Measurements from ENCODE around the gene CHD6. TPM values are rescaled to one million over a fixed set of nuclear protein-coding genes. Genes with fewer than 3 reads are reported as not detected.

The CHD6 gene
- total RNA-seq, 4 donors from 2014 or later, result 21.5 to 97.6 (median 53.7) TPM

GRCh38 chr20:41366546-41367392 lies 251.4 kb downstream of the CHD6 start, which contains the start of gene EMILIN3:
Gene EMILIN3, minus strand, starts transcription at chr20:41366818. Its CDS starts 184 bp downstream, at chr20:41366634.
- peaks cover 0 to 5% of the 10 kb centered on the region in 2 donors for H3K4me1 ChIP-seq
- H3K9me3 ChIP-seq, result no peaks in the 10 kb centered on the region
- H3K36me3 ChIP-seq, result no peaks in the 10 kb centered on the region
- no peak for DNase-seq
- H3K27ac ChIP-seq, result no peak within 1 kb of the TSS
- H3K27me3 ChIP-seq, result no peaks in the 10 kb centered on the region
- H3K4me3 ChIP-seq, result peak within 1 kb of the TSS in 1 of 2 donors; percentile 38
- TF ChIP-seq CTCF (IDR thresholded peaks at IDR 0.05), result no peak
- TF ChIP-seq POLR2A (IDR thresholded peaks at IDR 0.05), result no peak
- intact Hi-C loops (cut with DNase I; ENCODE audit: low total_unique reads), result no loop called here

DNA sequence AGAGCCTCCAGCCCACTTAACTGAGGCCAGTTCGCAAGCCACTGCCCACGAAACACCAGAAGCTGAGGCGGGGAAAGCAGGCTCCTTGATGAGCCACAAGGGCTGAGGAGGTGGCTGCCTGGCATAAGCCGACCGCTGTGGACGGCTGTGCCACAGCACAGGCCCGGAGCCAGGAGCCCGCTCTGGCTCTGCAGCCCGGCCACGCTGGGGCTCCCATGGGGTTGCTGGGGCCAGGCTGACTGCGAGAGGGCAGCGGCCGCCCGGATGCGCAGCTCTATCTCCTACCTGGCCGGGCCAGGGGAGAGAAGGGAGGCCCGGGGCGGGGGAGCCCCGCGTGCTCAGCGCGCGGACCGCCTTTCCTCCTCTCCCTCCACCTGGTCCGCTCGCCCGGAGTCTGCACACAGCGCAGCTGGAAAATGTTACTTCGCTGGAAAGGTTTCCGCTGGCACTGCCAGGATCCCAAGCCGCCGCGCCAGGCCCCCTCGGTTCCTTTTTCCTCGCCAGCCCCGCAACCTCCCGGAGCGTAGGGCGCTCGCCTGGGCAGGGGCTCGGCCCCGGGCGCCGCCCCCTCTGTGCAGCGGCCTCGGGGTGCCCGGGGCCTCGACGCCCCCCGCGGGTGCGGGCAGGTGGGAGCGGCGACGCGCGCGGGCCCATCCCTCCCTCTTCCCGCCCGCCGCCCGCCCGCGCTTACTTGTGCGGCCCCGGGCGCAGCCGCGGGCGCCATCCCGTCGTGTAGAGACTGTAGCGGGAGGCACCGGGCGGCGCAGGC lies 252.2 kb downstream of the CHD6 start:
- no peaks in the 10 kb centered on the region for H3K9me3 ChIP-seq
- TF ChIP-seq CTCF (IDR thresholded peaks at IDR 0.05) (no peak), POLR2A (IDR thresholded peaks at IDR 0.05) (no peak)
- H3K4me1 ChIP-seq, result peaks cover 0 to 5% of the 10 kb centered on the region in 2 donors
- DNase-seq, result no peak
- peak overlapping the region in 1 of 2 donors; percentile 38 for H3K4me3 ChIP-seq
- no peaks in the 10 kb centered on the region for H3K27me3 ChIP-seq
- H3K36me3 ChIP-seq, result no peaks in the 10 kb centered on the region
- H3K27ac ChIP-seq, result no peak overlapping the region
- intact Hi-C loops (cut with DNase I; ENCODE audit: low total_unique reads), result no loop called here

DNA sequence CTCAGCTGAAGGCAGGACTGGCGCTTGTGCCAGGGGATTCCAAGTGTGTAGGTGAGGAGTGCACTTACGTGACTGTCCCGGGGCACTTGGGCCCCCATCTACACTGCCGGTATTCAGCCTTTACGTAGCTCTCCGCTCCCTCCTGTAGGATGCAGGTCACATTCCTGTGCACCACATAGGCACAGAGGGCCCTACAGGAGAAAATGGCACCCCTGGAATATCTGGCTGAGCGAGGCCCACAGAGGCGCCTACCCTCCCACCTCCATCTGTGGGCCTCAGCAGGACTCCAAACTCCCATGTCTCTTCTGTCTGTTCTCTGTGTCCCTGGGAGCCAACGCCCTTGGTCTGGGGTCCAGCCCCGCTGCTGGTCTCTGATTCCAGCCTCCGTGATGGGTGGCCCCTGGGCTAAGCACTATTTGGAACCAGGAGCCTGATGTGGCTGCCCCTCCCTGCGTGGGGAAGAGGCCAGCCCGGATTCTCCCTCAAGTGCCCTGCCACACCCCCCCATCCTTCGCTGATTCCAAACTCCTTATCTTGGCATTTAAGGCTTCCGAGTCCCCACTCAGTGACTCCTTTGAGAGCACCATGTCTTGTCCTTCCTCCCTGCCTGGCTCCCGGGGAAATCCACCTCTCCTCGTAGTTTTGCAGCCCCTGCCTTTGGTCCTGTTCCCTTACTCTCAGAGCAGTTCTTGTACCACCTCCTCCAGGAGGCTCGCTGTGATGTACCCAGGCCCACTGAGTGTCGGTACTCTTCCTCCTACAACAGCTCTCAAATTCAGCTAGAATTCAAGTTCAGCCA lies 253.0 kb downstream of the CHD6 start:
- no peak overlapping the region for H3K4me3 ChIP-seq
- H3K9me3 ChIP-seq, result no peaks in the 10 kb centered on the region
- H3K4me1 ChIP-seq, result peaks cover 0 to 5% of the 10 kb centered on the region in 2 donors
- no peak overlapping the region for H3K27ac ChIP-seq
- intact Hi-C loops (cut with DNase I; ENCODE audit: low total_unique reads), result no loop called here
- H3K27me3 ChIP-seq, result no peaks in the 10 kb centered on the region
- no peak for DNase-seq
- no peaks in the 10 kb centered on the region for H3K36me3 ChIP-seq
- no peak for TF ChIP-seq POLR2A (IDR thresholded peaks at IDR 0.05)
- TF ChIP-seq CTCF (IDR thresholded peaks at IDR 0.05), result no peak

- Histone ChIP-seq H3K27me3 (no peaks in the 10 kb centered on the region), H3K36me3 (no peaks in the 10 kb centered on the region), H3K9me3 (no peaks in the 10 kb centered on the region), H3K4me1 (peaks cover 0 to 5% of the 10 kb centered on the region in 2 donors), H3K27ac (no peak overlapping the region), H3K4me3 (no peak overlapping the region)
- intact Hi-C loops (cut with DNase I; ENCODE audit: low total_unique reads), result no loop called here
- no peak for DNase-seq
- TF ChIP-seq CTCF (IDR thresholded peaks at IDR 0.05) (no peak), POLR2A (IDR thresholded peaks at IDR 0.05) (no peak)
Observed at GRCh38 chr20:41364236-41364855, 253.8 kb downstream of the CHD6 start.

Data from uterus (tissue), 4 donors.